Mesothelial cell of epicardium (in vitro differentiated cells): ENCODE data around the gene CTDP1. TPM values are rescaled to one million over a fixed set of nuclear protein-coding genes. Genes with fewer than 3 reads are reported as not detected.

ENCODE experiments used
- DNase-seq, 2 experiments: peaks; one replicate each; pipeline ENCODE4 v3.0.0; 2021; ENCODE audit warnings: low spot score in 2 of 2; ENCODE audit not compliant: unreplicated experiment in 2 of 2
- H3K27ac Mint-ChIP-seq: 2 replicates; pipeline ENCODE4 v1.8.0; 2021; ENCODE audit warnings: mixed read lengths
- H3K27me3 Mint-ChIP-seq: 2 replicates; pipeline ENCODE4 v1.8.0; 2021; ENCODE audit warnings: low read depth, mixed read lengths
- H3K36me3 Mint-ChIP-seq: 2 replicates; pipeline ENCODE4 v1.8.0; 2021; ENCODE audit warnings: mixed read lengths
- H3K4me1 Mint-ChIP-seq: 2 replicates; pipeline ENCODE4 v1.8.0; 2021; ENCODE audit warnings: mixed read lengths
- H3K4me3 Mint-ChIP-seq: 2 replicates; pipeline ENCODE4 v1.8.0; 2021; ENCODE audit warnings: mild to moderate bottlenecking, moderate library complexity, mixed read lengths
- H3K9me3 Mint-ChIP-seq: 2 replicates; pipeline ENCODE4 v1.8.0; 2021; ENCODE audit warnings: mixed read lengths
- total RNA-seq: library from RNA; stranded (reverse); gene quantifications from 3 replicates; pipeline ENCODE4 v1.2.1, GENCODE V29; 2021
- TF ChIP-seq, protein P1 (sequence below): fragments of 200-600 bp; sonication (generic); IDR thresholded peaks from one replicate; pipeline ENCODE4 v1.5.0; 2021; ENCODE audit warnings: antibody characterized with exemption; ENCODE audit not compliant: unreplicated experiment

The CTDP1 gene
- total RNA-seq, 1 donor from 2014 or later: 24.1 TPM

DNA sequence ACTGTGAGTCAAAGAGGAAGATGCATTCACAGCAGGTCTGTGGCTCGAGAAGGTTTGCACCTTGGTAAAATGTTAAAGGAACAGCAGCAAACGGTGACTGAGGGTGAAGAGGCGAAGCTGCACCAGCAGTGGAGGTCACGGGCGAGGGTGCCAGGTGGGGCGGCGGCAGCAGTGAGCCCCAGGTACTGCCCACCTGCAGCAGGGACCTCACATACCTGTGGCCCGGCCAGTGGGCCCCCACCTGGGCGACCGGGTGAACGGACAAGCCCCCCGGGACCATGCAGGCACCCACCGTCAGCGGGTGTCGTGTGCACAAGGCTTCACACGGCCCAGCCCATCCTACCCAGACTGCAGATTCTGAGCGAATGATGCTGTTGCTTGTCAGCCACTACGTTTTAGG, 94.5 kb downstream of the CTDP1 start:
- TF ChIP-seq, protein P1, sequence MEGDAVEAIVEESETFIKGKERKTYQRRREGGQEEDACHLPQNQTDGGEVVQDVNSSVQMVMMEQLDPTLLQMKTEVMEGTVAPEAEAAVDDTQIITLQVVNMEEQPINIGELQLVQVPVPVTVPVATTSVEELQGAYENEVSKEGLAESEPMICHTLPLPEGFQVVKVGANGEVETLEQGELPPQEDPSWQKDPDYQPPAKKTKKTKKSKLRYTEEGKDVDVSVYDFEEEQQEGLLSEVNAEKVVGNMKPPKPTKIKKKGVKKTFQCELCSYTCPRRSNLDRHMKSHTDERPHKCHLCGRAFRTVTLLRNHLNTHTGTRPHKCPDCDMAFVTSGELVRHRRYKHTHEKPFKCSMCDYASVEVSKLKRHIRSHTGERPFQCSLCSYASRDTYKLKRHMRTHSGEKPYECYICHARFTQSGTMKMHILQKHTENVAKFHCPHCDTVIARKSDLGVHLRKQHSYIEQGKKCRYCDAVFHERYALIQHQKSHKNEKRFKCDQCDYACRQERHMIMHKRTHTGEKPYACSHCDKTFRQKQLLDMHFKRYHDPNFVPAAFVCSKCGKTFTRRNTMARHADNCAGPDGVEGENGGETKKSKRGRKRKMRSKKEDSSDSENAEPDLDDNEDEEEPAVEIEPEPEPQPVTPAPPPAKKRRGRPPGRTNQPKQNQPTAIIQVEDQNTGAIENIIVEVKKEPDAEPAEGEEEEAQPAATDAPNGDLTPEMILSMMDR: no peak
- Mint-ChIP-seq H3K27ac (no peak overlapping the region), H3K36me3 (no peaks in the 10 kb centered on the region), H3K9me3 (no peaks in the 10 kb centered on the region), H3K4me1 (no peaks in the 10 kb centered on the region), H3K27me3 (peaks cover 61% of the 10 kb centered on the region), H3K4me3 (no peak overlapping the region)
- peak in 1 of 2 experiments; percentile 24 for DNase-seq

DNA sequence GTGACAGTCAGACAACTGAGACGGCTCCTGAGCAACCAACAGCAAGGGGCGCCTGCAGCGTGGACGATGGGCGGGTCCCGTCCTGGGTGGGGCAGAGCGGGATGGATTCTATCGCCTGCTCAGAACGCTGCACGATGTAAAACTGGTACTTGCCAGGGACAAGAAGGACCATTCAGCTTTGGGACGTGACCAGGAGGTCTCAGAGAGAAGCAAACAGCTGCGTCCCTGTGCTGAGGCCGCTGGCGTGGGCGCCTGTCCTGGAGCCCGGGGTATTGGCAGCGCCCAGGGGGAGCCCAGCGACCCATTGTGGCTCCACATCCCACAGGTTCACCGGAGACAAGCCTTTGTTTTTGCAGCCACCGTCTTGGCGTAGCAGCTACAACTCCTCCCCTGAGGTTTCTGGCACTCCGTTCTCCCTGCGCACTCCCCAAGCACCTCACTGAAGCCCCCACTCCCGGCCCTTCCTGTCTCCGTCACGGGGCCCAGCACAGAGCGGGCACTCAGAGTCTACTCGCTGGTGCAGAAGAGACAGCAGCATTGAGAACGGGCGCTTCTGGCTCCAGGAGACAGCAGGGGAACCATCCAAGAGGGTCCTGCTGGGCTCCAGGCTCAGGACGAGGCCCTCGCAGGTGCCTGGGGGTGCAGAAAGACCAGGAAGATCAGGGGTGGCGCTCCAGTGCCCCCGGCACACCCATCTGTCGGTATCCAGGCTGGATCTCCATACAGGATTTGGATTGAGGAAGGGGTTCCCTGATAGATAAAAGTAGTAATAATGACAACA, 96.0 kb downstream of the CTDP1 start:
- Mint-ChIP-seq H3K36me3 (no peaks in the 10 kb centered on the region), H3K9me3 (no peaks in the 10 kb centered on the region), H3K4me3 (no peak overlapping the region), H3K27ac (no peak overlapping the region), H3K27me3 (peaks cover 58% of the 10 kb centered on the region), H3K4me1 (no peaks in the 10 kb centered on the region)
- DNase-seq: peak in 1 of 2 experiments; percentile 28
- TF ChIP-seq, protein P1: no peak

GRCh38 chr18:79776674-79777073, 97.1 kb downstream of the CTDP1 start:
- Mint-ChIP-seq H3K27me3 (peaks cover 58% of the 10 kb centered on the region), H3K27ac (no peak overlapping the region), H3K36me3 (no peaks in the 10 kb centered on the region), H3K9me3 (no peaks in the 10 kb centered on the region), H3K4me1 (no peaks in the 10 kb centered on the region), H3K4me3 (no peak overlapping the region)
- TF ChIP-seq, protein P1: no peak
- peak in 1 of 2 experiments; percentile 7 for DNase-seq

DNA sequence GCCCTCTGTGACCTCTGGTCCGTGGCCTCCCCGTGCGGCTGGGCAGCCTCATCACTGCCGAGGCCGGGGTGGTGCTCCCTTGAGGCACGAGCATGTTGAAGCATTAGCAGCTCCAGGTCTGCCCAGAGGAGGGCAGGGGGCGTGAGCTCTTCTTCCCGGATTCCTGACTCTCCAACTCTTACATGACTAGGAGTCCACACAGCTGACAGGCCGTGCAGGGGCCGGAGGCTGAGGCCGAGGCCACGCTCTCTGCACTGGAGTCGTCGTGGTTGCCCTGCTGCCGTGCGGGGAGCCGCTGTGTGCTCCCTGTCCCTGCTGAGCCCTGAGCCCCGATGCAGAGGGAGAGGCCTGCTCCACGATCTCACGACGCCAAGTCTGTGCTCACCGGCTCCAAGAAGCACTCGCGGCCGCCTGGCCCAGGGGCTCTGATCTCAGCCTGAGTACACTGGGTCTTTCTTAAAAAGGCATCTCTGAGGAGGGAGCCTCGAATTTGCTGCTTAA, 98.7 kb downstream of the CTDP1 start:
- DNase-seq: no peak
- Mint-ChIP-seq H3K36me3 (no peaks in the 10 kb centered on the region), H3K9me3 (no peaks in the 10 kb centered on the region), H3K4me3 (no peak overlapping the region), H3K27me3 (peaks cover 59% of the 10 kb centered on the region), H3K4me1 (no peaks in the 10 kb centered on the region), H3K27ac (no peak overlapping the region)
- TF ChIP-seq, protein P1: no peak

GRCh38 chr18:79779021-79779699, 99.6 kb downstream of the CTDP1 start:
- Mint-ChIP-seq H3K4me1 (no peaks in the 10 kb centered on the region), H3K36me3 (no peaks in the 10 kb centered on the region), H3K4me3 (no peak overlapping the region), H3K27me3 (peaks cover 58% of the 10 kb centered on the region), H3K9me3 (no peaks in the 10 kb centered on the region), H3K27ac (no peak overlapping the region)
- TF ChIP-seq, protein P1: no peak
- no peak for DNase-seq
